Kasumi-1 (cell line): ENCODE data around the gene NXNL1.
"Not testable (repeated sequence)": the region's sequence is repeated elsewhere in the genome, so short reads cannot be mapped to it uniquely, and the experiment has no call there.

Source experiments
- DNase-seq, 2 experiments: peaks; one replicate each; lab custom pipeline; 2025; lab: John Stamatoyannopoulos, UW

NXNL1 gene

GRCh38 chr19:17486545-17487240 is 26.0 kb upstream of the NXNL1 start:
- no peak for DNase-seq

GRCh38 chr19:17484520-17485185 is 23.9 kb upstream of the NXNL1 start:
- no peak for DNase-seq

DNA sequence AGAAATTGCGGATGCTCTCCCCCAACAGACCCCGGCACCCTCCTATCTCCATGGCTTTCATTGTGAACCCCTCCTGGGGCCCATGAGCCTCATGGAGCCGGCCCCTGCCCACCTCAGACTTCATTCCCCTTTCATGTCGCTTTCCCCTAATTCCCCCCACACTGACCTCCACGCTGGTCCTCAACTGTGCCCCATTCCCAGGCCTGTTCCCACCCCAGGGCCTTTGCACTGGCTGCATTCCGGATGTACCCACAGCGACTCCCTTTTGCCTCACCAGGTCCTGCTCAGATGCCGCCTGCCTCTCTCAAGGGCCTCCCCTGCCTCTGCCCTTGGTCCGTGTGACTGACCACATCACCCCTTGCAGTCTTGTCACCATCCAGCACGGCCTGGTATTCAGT is 22.9 kb upstream of the NXNL1 start:
- no peak for DNase-seq

DNA sequence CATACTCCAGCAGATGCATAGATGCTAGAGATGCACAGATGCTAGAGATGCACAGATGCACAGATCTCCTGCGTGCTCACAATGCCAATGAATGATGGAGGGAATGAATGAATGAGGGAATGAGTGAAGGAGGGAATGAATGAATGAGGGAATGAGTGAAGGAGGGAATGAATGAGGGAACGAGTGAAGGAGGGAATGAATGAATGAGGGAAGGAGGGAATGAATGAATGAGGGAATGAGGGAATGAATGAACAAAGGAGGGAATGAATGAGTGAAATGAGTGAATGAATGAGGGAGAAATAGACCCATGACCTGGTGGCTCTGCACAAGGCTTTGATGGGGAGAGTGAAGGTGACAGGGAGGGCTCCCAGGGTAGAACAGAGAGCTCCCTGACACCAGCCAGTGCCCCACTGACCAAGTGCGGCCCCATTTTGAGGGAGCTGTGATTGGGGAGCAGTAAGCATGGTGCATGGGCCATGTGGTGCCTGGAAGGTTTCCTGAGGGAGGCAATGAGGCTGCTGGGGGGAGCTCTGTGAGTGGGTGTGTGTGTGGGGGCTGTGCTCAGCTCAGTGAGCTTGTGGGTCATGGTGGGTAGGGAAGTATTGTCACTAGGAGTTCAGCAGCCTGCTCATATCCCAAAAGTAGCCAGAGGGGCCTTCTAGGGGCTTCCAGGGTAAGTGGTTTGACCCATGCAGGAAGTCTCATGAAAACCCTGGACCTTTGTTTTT is 22.3 kb upstream of the NXNL1 start:
- DNase-seq = no peak

DNA sequence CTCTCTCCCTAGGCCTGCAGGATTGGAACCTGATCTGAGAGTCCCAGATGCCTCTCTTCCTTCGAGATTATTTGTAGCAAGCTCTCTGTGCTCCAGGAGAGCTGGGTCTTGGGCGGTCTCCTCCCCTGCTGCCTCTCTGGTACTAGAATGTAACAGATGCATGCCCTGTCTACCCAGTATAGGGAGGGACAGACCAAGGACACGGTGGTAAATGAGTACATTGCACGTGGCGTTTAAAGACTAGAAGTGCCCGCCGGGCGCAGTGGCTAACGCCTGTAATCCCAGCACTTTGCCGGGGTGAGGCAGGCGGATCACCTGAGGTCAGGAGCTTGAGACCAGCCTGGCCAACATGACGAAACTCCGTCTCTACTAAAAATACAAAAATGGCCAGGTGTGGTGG is 21.3 kb upstream of the NXNL1 start:
- DNase-seq = no peak

DNA sequence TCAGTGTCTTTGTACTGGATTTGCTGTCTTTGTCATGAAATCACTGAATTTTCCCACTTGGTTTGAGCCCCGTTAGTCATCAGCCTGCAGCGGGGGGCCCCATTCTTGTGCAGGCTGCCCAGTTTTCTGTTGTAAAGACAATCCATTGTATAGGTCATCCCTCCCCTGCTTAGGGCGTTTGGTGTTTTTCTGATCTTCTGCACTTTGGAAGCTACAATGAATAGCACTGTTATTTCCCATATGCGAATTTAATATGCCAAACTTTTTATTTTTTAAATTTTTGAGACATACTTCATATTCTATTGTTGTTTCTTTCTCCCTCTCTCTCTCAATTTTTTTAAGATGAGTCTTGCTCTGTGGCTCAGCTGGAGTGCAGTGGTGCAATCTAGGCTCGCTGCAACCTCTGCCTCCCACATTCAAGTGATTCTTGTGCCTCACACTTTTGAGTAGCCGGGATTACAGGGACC is 18.6 kb upstream of the NXNL1 start:
- no peak for DNase-seq

- peak; percentile 31 to 38 for DNase-seq
Measured at GRCh38 chr19:17475541-17476115, 14.9 kb upstream of the NXNL1 start.

GRCh38 chr19:17475011-17475540 is 14.3 kb upstream of the NXNL1 start:
- DNase-seq = not testable (repeated sequence)

GRCh38 chr19:17473041-17473440 is 12.3 kb upstream of the NXNL1 start:
- DNase-seq = peak; percentile 75 to 80

GRCh38 chr19:17471410-17472125 is 10.8 kb upstream of the NXNL1 start:
- no peak for DNase-seq

- peak; percentile 98 for DNase-seq
Measured at GRCh38 chr19:17470068-17470841, 9.5 kb upstream of the NXNL1 start, which contains the start of gene SLC27A1. TSS of gene SLC27A1 (plus strand) at chr19:17470524. CDS start at chr19:17470541, 17 bp downstream.

DNA sequence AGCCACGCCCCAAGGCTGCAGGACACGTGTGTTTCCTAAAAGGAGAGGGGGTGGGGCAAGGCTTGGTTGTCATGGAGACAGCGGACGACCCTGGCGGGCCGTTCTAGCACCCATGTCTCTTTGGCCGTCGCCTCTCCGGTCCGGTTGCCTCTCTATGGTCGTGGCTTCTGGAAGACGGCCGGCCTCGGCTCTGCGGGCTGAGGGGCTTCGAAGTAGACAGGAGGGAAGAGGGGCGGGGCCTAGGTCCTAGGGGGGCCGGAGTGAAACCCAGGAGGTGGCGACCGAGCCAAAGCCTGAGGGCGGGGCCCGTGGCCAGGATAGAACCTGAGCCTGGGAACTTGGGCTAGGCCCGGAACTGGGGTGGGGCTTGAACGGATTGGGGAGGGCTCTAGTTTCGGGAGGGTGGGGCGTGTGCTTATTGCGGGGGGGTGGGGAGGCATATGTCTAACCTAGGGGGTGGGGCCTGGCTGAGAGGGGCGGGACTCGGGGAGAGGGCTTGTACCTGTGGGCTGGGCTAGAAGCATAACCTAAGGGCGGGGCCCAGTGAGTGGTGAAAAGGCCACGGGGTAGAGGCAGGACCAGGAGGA is 8.8 kb upstream of the NXNL1 start:
- DNase-seq = peak; percentile 95 to 97

DNA sequence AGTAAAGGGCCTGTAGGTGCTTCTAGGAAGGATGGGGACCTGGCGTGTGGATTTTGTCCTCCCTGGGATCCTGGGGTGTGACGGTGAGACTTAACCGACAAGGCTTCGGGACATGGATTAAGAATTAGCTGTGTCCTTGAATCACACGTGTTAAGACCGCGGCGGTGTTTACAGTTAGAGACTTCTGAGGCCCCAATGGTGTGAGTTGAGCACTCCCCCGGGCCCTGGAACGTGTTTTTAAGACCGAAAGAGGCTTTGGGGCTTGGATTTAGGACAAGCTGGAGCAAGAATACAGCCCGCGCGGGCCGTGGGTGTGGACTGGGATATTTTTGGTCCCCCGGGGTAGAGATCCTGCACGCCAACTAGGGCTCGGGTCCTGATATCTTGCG is 8.4 kb upstream of the NXNL1 start:
- DNase-seq = no peak

GRCh38 chr19:17468302-17469091 is 7.8 kb upstream of the NXNL1 start:
- DNase-seq = no peak

- DNase-seq = no peak
Measured at GRCh38 chr19:17467471-17468301, 7.0 kb upstream of the NXNL1 start.

GRCh38 chr19:17466487-17466850 is 5.7 kb upstream of the NXNL1 start:
- no peak for DNase-seq

GRCh38 chr19:17458970-17459369 is 1.8 kb downstream of the NXNL1 start:
- DNase-seq = no peak

- no peak for DNase-seq
Measured at GRCh38 chr19:17457616-17458015, 3.1 kb downstream of the NXNL1 start.

GRCh38 chr19:17456127-17456526 is 4.6 kb downstream of the NXNL1 start:
- no peak for DNase-seq
